HG03565 (cell line): ENCODE measurements around the gene MELTF.

Experiments
- ATAC-seq: cut with Tn5 transposase; IDR thresholded peaks from one replicate; pipeline ENCODE4 v1.9.1; 2021; ENCODE audit warnings: mild to moderate bottlenecking, moderate library complexity; ENCODE audit not compliant: unreplicated experiment

The MELTF gene

DNA sequence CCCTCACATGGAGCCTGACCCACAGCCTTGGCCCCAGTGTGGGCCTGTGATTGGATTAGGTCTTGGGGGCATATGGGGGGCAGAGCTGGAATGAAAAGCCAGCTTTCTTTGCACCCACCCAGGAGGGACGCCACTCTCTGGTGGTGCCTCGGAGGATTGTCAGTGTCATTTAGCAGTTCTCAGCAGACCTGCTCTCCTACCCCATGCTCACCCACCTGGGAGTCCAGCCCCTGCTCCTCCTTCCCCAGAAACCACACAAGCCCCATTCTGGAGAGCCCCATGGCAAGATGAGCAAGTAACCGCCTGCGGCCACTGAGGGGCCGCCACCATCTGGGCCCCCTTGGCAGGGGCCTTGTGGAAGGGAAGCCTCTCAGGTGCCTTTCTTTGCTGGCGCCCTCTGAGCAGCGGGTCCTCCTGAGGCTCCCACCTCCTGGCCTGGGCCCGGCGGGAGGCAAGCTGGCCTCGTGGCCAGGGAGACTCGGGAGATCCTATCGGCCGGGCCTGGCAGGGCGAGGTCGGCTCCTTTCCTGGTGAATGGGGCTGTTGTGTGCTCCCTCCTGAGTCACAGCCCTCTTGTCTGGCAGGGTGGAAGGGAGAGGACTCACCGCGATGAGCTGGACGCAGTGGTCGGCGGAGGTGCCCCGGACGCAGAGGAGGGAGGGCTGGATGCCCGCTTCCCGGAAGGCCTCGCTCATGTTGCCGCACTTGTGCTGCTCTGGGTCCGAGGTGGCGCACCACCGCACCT, 2.3 kb downstream of the MELTF start:
- no peak for ATAC-seq

GRCh38 chr3:197026481-197026866, 3.1 kb downstream of the MELTF start:
- ATAC-seq, result no peak

DNA sequence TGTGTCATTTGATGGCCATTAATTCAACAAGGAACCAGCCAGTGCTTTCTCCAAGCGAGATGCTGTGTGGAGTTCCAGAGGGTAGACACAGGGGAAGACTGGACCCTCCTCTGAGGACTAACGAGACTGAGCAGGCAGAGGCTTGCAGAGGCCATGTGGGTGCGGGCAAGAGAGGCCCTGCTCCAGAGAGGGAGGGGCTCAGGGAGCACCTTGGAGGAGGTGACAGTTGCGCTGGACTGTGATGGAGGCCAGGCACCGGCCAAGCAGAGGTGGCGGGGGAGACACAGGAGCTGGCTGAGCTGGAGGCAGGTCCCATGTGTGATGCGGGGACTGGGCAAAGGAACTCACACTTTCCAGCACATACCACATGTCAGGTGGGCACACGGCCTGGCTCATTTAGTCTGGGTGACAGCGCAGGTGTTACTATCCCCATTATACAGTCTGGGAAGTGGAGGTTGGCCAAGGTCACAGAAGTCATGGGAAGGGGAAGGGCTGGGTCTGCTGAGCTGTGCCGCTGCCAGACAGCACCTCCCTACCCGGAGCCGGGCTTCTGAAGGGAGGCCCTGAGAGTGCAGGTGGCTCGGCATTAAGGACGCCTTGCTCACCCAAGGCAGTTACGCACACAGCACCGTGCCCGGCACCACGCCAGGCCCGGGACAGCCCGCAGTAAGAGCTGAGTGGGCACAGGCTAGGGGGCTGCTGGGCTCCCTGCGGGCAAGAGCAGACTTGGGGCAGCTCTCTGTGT, 3.7 kb downstream of the MELTF start:
- ATAC-seq, result no peak

- no peak for ATAC-seq
Measured at GRCh38 chr3:197024881-197025735, 4.5 kb downstream of the MELTF start.

DNA sequence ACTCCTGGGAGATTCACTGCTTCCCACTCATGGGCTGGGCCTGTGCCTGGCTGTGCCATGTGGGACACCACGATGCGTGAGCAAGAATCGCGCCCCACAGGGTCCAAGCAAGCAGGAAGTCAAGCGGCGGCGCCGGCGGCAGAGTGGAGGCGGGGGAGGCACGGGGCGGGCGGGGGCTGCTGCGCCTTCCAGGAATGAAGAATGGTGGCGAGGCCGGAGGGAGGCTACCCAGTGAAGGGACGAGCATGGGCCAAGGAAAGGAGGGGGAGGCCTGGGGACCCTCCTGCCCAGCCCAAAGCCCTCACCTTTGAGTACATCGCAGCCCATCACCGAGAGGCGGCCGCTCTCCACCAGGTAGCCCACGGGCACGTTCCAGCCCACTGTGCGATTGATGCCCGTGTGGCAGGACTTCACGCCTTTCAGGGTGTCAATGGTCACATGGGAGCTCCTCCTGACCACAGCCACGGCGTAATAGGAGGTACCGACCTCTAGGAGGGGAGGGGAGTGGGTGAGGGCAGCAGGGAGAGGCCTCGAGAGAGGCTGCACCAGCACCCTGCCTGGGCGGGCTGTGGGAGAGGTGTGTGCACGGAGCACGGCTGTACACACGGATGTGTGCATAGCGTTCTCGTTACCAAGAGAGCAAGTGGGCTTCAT, 5.5 kb downstream of the MELTF start:
- no peak for ATAC-seq

- ATAC-seq, result no peak
Measured at GRCh38 chr3:197023241-197023997, 6.2 kb downstream of the MELTF start.

- no peak for ATAC-seq
Measured at GRCh38 chr3:197022405-197023231, 7.0 kb downstream of the MELTF start.

- no peak for ATAC-seq
Measured at GRCh38 chr3:197021729-197022404, 7.8 kb downstream of the MELTF start.

- no peak for ATAC-seq
Measured at GRCh38 chr3:197021231-197021630, 8.4 kb downstream of the MELTF start.

DNA sequence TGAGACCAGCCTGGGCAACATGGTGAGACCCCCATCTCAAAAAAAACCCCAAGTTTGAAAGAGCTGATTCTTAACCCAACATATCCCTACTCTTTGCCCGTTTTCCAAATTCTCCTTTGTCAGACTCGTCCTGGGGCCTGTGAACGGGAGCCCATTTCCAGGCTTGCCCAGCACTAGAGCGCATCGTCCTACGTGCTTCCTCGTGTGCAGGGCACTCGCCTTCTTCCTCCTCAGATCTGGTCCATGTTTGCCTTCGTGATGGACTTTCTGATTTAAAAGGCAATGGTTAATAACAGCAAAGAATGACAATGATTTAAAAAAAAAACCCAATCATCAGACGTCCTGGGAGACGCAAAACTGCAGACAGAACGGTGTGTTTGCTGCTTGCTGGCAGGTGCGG, 10.1 kb downstream of the MELTF start:
- ATAC-seq, result no peak

DNA sequence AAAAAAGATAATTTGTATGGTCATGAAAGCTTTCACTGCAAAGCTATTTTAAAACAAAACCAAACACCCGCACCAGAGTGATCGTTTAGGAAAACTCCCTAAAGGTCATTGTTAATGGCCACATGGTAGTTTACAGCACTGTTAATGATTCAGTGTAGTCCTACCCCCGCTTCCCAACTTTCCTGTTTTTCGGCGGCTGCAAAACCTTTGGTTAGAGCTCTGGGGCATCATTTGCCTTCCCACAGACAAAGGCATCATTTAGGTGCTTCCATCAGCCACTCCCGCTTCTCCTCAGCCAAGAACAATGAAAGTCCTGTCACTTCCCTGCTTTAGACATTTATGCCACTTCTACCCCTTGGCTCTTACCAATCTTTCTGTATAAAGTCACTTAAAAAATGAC, 10.6 kb downstream of the MELTF start:
- ATAC-seq, result no peak

DNA sequence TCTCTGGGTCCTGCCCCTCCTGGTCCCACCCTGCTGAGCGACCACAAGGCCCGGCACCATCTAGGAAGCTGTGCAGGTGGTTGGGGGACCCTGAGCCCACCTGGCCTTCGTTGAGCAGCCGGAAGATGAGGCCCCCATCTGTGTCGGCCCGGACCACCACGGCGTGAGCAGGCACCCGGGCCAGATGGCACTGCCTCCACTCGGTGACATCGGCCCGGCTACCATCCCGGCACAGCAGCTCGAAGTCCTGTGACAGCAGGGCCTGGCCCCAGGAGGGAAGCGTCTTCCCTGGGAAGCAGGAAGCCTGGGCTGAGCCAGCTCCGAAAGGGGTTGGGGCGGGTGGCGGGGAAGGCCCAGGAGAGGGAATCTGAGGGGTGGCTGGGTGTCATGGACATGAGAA, 12.6 kb downstream of the MELTF start:
- ATAC-seq, result no peak

- no peak for ATAC-seq
Measured at GRCh38 chr3:197015790-197016736, 13.6 kb downstream of the MELTF start.

DNA sequence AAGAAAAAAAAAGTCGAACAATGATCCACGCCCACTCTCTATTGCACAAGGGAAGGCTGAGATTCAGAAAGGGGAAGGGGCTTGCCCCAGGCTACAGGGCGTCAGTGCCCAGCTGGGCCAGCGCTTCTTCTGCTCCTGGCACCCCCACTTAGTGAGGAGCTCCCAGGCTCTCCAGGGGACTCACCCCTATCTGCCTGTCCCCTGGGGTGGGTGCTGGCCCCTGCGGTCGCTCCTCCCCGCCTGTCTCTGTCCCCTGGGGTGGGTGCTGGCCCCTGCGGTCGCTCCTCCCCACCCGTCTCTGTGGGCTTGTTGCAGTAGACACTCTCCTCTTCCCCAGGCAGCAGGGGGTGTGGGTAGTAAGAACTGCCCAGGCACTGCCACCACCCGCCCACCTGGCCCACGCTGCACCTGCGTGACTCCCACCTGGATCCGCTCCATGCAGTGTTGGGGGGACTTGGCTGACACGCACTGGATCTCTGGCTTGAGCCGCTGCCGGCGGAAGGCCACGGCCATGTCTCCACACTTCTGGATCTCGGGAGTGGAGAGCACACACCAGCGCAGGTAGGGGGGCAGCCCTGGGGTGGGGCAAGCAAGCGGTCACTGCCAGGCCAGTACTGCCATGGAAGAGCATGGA, 14.6 kb downstream of the MELTF start:
- ATAC-seq, result no peak

- no peak for ATAC-seq
Measured at GRCh38 chr3:197014024-197014423, 15.6 kb downstream of the MELTF start.

- ATAC-seq, result no peak
Measured at GRCh38 chr3:197012540-197012883, 17.1 kb downstream of the MELTF start.

GRCh38 chr3:197011780-197012539, 17.7 kb downstream of the MELTF start:
- ATAC-seq, result no peak
